ENCODE results near the gene CDH24. TPM values are rescaled to one million over a fixed set of nuclear protein-coding genes. Genes with fewer than 3 reads are reported as not detected.
A peak's percentile ranks its signal among the peaks of the same experiment; 100 is the strongest.

Gene CDH24
- total and polyA plus RNA-seq, 4 experiments from 2014 or later: 0.15 to 1.6 (median 0.93) TPM

GRCh38 chr14:23069413-23069806, 12.1 kb upstream of the CDH24 start:
- Mint-ChIP-seq H3K4me3 (peak overlapping the region in 1 of 8 donors; percentile 74), H3K36me3 (peaks cover 22 to 68% of the 10 kb centered on the region in 2 donors), H3K27ac (peak overlapping the region in 6 of 7 donors; percentile 34 to 93 (median 86)), H3K9me3 (no peaks in the 10 kb centered on the region), H3K4me1 (peaks cover 19 to 41% (median 32%) of the 10 kb centered on the region in 4 donors), H3K27me3 (no peaks in the 10 kb centered on the region)
- H3K4me1 ChIP-seq (ENCODE audit: insufficient read depth, low read length): peaks cover 28% of the 10 kb centered on the region
- no peak overlapping the region for H3K27ac ChIP-seq (ENCODE audit: low read depth, low read length)
- no peaks in the 10 kb centered on the region for H3K27me3 ChIP-seq (ENCODE audit: insufficient read depth, low read length)
- CTCF ChIA-PET (ENCODE audit: partially characterized antibody): interaction anchor here (0.7 to 19.0 kb wide), 48 partner anchors 9 to 914 kb away, joined by 3 to 1070 read pairs (median 5); partner anchors contain the start of genes ACIN1, AJUBA, C14orf119 and CDH24
- POLR2A ChIA-PET (ENCODE audit: partially characterized antibody): interaction anchor here (0.8 to 2.5 kb wide), 10 partner anchors 8 to 140 kb away, joined by 3 to 37 read pairs (median 4); partner anchors contain the start of genes ACIN1, AJUBA, C14orf119 and PRMT5
- H3K36me3 ChIP-seq (ENCODE audit: insufficient read depth, low read length): peaks cover 46% of the 10 kb centered on the region
- intact Hi-C loops (cut with micrococcal nuclease): loop anchor here (1.0 to 2.0 kb wide), 6 partner anchors 8 to 311 kb away; partner anchors contain the start of genes ACIN1 and C14orf119
- DNase-seq: no peak
- no peaks in the 10 kb centered on the region for H3K9me3 ChIP-seq (ENCODE audit: control insufficient read depth in 1 of 2, low read length in 2 of 2)
- H3K4me3 ChIP-seq (ENCODE audit: low read length in 2 of 2): no peak overlapping the region

GRCh38 chr14:23068789-23069412, 11.6 kb upstream of the CDH24 start:
- H3K27ac Mint-ChIP-seq: peak overlapping the region; percentile 34 to 93 (median 87)
- H3K27ac ChIP-seq (ENCODE audit: low read depth, low read length): no peak overlapping the region
- H3K9me3 ChIP-seq (ENCODE audit: control insufficient read depth in 1 of 2, low read length in 2 of 2): no peaks in the 10 kb centered on the region
- H3K4me1 Mint-ChIP-seq: peaks cover 19 to 41% (median 32%) of the 10 kb centered on the region in 4 donors
- H3K4me3 ChIP-seq (ENCODE audit: low read length in 2 of 2): no peak overlapping the region
- H3K27me3 ChIP-seq (ENCODE audit: insufficient read depth, low read length): no peaks in the 10 kb centered on the region
- intact Hi-C loops (cut with micrococcal nuclease): loop anchor here (1.0 to 2.0 kb wide), 6 partner anchors 8 to 312 kb away; partner anchors contain the start of genes ACIN1 and C14orf119
- H3K36me3 Mint-ChIP-seq: peaks cover 27 to 68% of the 10 kb centered on the region in 2 donors
- CTCF ChIA-PET (ENCODE audit: partially characterized antibody): interaction anchor here (0.7 to 19.0 kb wide), 62 partner anchors 10 to 913 kb away, joined by 3 to 1070 read pairs (median 4); partner anchors contain the start of genes ACIN1, AJUBA, C14orf119 and CDH24
- DNase-seq: peak; percentile 77 to 81 (median 78)
- POLR2A ChIA-PET (ENCODE audit: partially characterized antibody): interaction anchor here (0.8 to 2.2 kb wide), 12 partner anchors 8 to 303 kb away, joined by 3 to 37 read pairs (median 4); partner anchors contain the start of genes ACIN1, AJUBA, C14orf119 and OXA1L
- H3K4me1 ChIP-seq (ENCODE audit: insufficient read depth, low read length): peaks cover 28% of the 10 kb centered on the region
- no peaks in the 10 kb centered on the region for H3K27me3 Mint-ChIP-seq
- H3K36me3 ChIP-seq (ENCODE audit: insufficient read depth, low read length): peaks cover 50% of the 10 kb centered on the region
- H3K9me3 Mint-ChIP-seq: no peaks in the 10 kb centered on the region
- peak overlapping the region in 7 of 8 donors; percentile 34 to 74 (median 61) for H3K4me3 Mint-ChIP-seq

GRCh38 chr14:23067847-23068788, 10.8 kb upstream of the CDH24 start:
- peaks cover 33 to 75% of the 10 kb centered on the region in 2 donors for H3K36me3 Mint-ChIP-seq
- Histone ChIP-seq H3K9me3 (ENCODE audit: control insufficient read depth in 1 of 2, low read length in 2 of 2) (no peaks in the 10 kb centered on the region), H3K27me3 (ENCODE audit: insufficient read depth, low read length) (no peaks in the 10 kb centered on the region), H3K27ac (ENCODE audit: low read depth, low read length) (no peak overlapping the region), H3K4me3 (ENCODE audit: low read length in 2 of 2) (no peak overlapping the region), H3K36me3 (ENCODE audit: insufficient read depth, low read length) (peaks cover 58% of the 10 kb centered on the region), H3K4me1 (ENCODE audit: insufficient read depth, low read length) (peaks cover 28% of the 10 kb centered on the region)
- peak overlapping the region in 1 of 8 donors; percentile 74 for H3K4me3 Mint-ChIP-seq
- ChIA-PET CTCF (ENCODE audit: partially characterized antibody) (interaction anchor here (0.7 to 19.0 kb wide), 62 partner anchors 9 to 913 kb away, joined by 3 to 1070 read pairs (median 4); partner anchors contain the start of genes ACIN1, AJUBA, C14orf119 and CDH24), POLR2A (ENCODE audit: partially characterized antibody) (interaction anchor here (0.8 to 2.2 kb wide), 11 partner anchors 9 to 302 kb away, joined by 3 to 37 read pairs (median 5); partner anchors contain the start of genes ACIN1, AJUBA, C14orf119 and OXA1L)
- peak overlapping the region in 3 of 7 donors; percentile 83 to 89 (median 87) for H3K27ac Mint-ChIP-seq
- H3K9me3 Mint-ChIP-seq: no peaks in the 10 kb centered on the region
- DNase-seq: no peak
- intact Hi-C loops (cut with micrococcal nuclease): loop anchor here (2.0 kb wide), 2 partner anchors 53 to 313 kb away; no protein-coding TSS in a partner anchor
- no peaks in the 10 kb centered on the region for H3K27me3 Mint-ChIP-seq
- peaks cover 19 to 44% (median 32%) of the 10 kb centered on the region in 4 donors for H3K4me1 Mint-ChIP-seq

- Mint-ChIP-seq H3K4me3 (no peak overlapping the region), H3K27ac (no peak overlapping the region), H3K9me3 (no peaks in the 10 kb centered on the region), H3K4me1 (peaks cover 19 to 40% (median 28%) of the 10 kb centered on the region in 4 donors), H3K27me3 (no peaks in the 10 kb centered on the region), H3K36me3 (peaks cover 40 to 76% of the 10 kb centered on the region in 2 donors)
- Histone ChIP-seq H3K27ac (ENCODE audit: low read depth, low read length) (no peak overlapping the region), H3K36me3 (ENCODE audit: insufficient read depth, low read length) (peaks cover 58% of the 10 kb centered on the region), H3K27me3 (ENCODE audit: insufficient read depth, low read length) (no peaks in the 10 kb centered on the region), H3K4me1 (ENCODE audit: insufficient read depth, low read length) (peaks cover 25% of the 10 kb centered on the region), H3K9me3 (ENCODE audit: control insufficient read depth in 1 of 2, low read length in 2 of 2) (no peaks in the 10 kb centered on the region), H3K4me3 (ENCODE audit: low read length in 2 of 2) (no peak overlapping the region)
- ChIA-PET CTCF (ENCODE audit: partially characterized antibody) (interaction anchor here (1.0 to 19.0 kb wide), 11 partner anchors 8 to 496 kb away, joined by 3 to 1070 read pairs (median 13); partner anchors contain the start of genes AJUBA and CDH24), POLR2A (ENCODE audit: partially characterized antibody) (interaction anchor here (0.8 to 2.2 kb wide), 3 partner anchors 8 to 60 kb away, joined by 5 to 37 read pairs (median 16); partner anchors contain the start of genes ACIN1 and C14orf119)
- DNase-seq: no peak
- intact Hi-C loops (cut with micrococcal nuclease): no loop called here
Observed at GRCh38 chr14:23066855-23067744, 9.8 kb upstream of the CDH24 start.

- Histone ChIP-seq H3K27ac (ENCODE audit: low read depth, low read length) (no peak overlapping the region), H3K9me3 (ENCODE audit: control insufficient read depth in 1 of 2, low read length in 2 of 2) (no peaks in the 10 kb centered on the region), H3K4me3 (ENCODE audit: low read length in 2 of 2) (no peak overlapping the region), H3K27me3 (ENCODE audit: insufficient read depth, low read length) (no peaks in the 10 kb centered on the region), H3K4me1 (ENCODE audit: insufficient read depth, low read length) (peaks cover 18% of the 10 kb centered on the region), H3K36me3 (ENCODE audit: insufficient read depth, low read length) (peaks cover 59% of the 10 kb centered on the region)
- POLR2A ChIA-PET (ENCODE audit: partially characterized antibody): no interaction called here
- CTCF ChIA-PET (ENCODE audit: partially characterized antibody): interaction anchor here (0.9 to 19.0 kb wide), 6 partner anchors 9 to 495 kb away, joined by 3 to 1070 read pairs (median 3); partner anchors contain the start of gene AJUBA
- no peak overlapping the region for H3K4me3 Mint-ChIP-seq
- DNase-seq: no peak
- H3K36me3 Mint-ChIP-seq: peaks cover 41 to 73% of the 10 kb centered on the region in 2 donors
- peaks cover 13 to 33% (median 21%) of the 10 kb centered on the region in 4 donors for H3K4me1 Mint-ChIP-seq
- H3K27me3 Mint-ChIP-seq: no peaks in the 10 kb centered on the region
- H3K27ac Mint-ChIP-seq: peak overlapping the region in 1 of 7 donors; percentile 12
- intact Hi-C loops (cut with micrococcal nuclease): no loop called here
- no peaks in the 10 kb centered on the region for H3K9me3 Mint-ChIP-seq
Observed at GRCh38 chr14:23066368-23066767, 9.0 kb upstream of the CDH24 start.

GRCh38 chr14:23063601-23064000, 6.3 kb upstream of the CDH24 start:
- Mint-ChIP-seq H3K4me1 (peaks cover 0 to 13% (median 4%) of the 10 kb centered on the region in 4 donors), H3K36me3 (peaks cover 51 to 79% of the 10 kb centered on the region in 2 donors), H3K9me3 (no peaks in the 10 kb centered on the region), H3K27ac (no peak overlapping the region), H3K27me3 (no peaks in the 10 kb centered on the region), H3K4me3 (peak overlapping the region in 1 of 8 donors; percentile 4)
- CTCF ChIA-PET (ENCODE audit: partially characterized antibody): interaction anchor here (19.0 kb wide), 1 partner anchor 83 kb away, joined by 1070 read pairs; the partner anchor contains the start of gene AJUBA
- H3K27ac ChIP-seq (ENCODE audit: low read depth, low read length): no peak overlapping the region
- H3K4me3 ChIP-seq (ENCODE audit: low read length in 2 of 2): no peak overlapping the region
- intact Hi-C loops (cut with micrococcal nuclease): no loop called here
- peaks cover 74% of the 10 kb centered on the region for H3K36me3 ChIP-seq (ENCODE audit: insufficient read depth, low read length)
- POLR2A ChIA-PET (ENCODE audit: partially characterized antibody): interaction anchor here (9.4 kb wide), 1 partner anchor 77 kb away, joined by 82 read pairs; no protein-coding TSS in a partner anchor
- H3K27me3 ChIP-seq (ENCODE audit: insufficient read depth, low read length): no peaks in the 10 kb centered on the region
- peaks cover 4% of the 10 kb centered on the region for H3K4me1 ChIP-seq (ENCODE audit: insufficient read depth, low read length)
- DNase-seq: no peak
- no peaks in the 10 kb centered on the region for H3K9me3 ChIP-seq (ENCODE audit: control insufficient read depth in 1 of 2, low read length in 2 of 2)

Data from CD4-positive, alpha-beta memory T cell (primary cell).